GM10248 (cell line): ENCODE measurements around the gene TPSD1.
"Not testable (repeated sequence)": the region's sequence is repeated elsewhere in the genome, so short reads cannot be mapped to it uniquely, and the experiment has no call there.

Source experiments
- CTCF ChIA-PET: fragments of 300-600 bp; sonication (Branson Sonifier 250); formaldehyde crosslinking; extraction: SDS; loops from one replicate; lab custom pipeline; 2021; ENCODE audit warnings: antibody characterized with exemption; lab: Yijun Ruan, JAX
- POLR2A ChIA-PET: fragments of 350-650 bp; sonication (Branson Sonifier 250); formaldehyde crosslinking; extraction: SDS; loops from one replicate; lab custom pipeline; 2020; ENCODE audit warnings: antibody characterized with exemption; lab: Yijun Ruan, JAX
- DNase-seq: peaks from one replicate; pipeline ENCODE4 v3.0.0; 2012; ENCODE audit errors: extremely low spot score
- TF ChIP-seq, protein P1 (sequence below): IDR thresholded peaks from 2 replicates; pipeline ENCODE4 v1.5.1; 2012; ENCODE audit warnings: mild to moderate bottlenecking, low read depth; ENCODE audit errors: extremely low read depth, missing control alignments, control extremely low read depth

Gene TPSD1

DNA sequence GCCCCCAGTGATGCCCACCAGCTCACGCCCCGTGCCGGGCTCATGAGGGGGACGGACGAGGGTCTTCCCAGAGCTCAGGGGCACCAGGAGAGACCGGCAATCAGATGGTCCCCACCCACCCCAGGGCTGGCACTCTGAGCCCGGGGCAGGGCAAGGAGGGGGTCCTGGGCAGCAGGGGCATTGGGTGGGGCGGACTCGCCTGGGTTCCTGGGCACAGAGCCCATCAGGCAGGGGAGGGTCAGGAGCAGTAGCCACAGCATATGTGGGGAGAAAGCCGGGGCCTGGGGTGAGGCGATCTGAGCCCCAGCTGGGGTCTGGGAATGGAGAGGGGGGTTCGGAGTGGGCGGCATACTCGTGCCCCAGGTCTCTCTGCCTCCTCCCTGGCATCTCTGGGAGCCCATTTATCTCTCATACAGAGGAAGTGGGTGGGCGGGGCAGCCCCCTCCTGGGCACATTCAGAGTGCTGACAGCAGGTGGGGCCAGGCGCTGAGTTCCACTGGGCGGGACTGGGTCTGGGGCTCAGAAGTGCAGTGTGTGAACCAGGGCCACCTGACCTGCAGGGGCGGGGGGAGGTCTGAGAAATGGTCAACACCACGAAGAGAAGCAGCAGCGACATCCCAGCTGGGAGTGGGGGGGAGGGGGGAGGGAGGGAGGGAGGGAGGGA is 33.1 kb downstream of the TPSD1 start:
- POLR2A ChIA-PET: no interaction called here
- CTCF ChIA-PET: interaction anchor here (2.8 kb wide), 1 partner anchor 12 kb away, joined by 13 read pairs; no protein-coding TSS in a partner anchor
- TF ChIP-seq, protein P1, sequence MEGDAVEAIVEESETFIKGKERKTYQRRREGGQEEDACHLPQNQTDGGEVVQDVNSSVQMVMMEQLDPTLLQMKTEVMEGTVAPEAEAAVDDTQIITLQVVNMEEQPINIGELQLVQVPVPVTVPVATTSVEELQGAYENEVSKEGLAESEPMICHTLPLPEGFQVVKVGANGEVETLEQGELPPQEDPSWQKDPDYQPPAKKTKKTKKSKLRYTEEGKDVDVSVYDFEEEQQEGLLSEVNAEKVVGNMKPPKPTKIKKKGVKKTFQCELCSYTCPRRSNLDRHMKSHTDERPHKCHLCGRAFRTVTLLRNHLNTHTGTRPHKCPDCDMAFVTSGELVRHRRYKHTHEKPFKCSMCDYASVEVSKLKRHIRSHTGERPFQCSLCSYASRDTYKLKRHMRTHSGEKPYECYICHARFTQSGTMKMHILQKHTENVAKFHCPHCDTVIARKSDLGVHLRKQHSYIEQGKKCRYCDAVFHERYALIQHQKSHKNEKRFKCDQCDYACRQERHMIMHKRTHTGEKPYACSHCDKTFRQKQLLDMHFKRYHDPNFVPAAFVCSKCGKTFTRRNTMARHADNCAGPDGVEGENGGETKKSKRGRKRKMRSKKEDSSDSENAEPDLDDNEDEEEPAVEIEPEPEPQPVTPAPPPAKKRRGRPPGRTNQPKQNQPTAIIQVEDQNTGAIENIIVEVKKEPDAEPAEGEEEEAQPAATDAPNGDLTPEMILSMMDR: no peak
- DNase-seq: no peak

DNA sequence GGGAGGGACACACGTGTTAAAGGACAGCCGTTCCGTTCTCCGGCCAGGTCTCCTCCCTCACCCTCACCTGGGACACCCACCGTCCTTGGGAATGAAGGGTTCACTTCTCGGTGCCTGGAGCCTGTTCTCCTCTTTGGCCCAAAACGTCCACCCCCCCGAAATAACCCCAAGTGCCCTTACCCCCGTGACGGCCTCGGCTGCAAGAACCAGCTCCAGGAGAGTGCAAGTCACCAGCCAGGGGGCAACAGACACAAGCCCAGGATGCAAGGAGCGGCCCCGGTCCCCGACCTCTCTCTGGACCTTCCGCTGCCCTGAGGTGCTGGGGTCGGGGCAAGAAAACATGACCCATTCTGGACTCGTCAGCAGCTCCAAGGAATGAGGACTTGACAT is 33.6 kb downstream of the TPSD1 start:
- ChIA-PET CTCF (interaction anchor here (2.8 kb wide), 1 partner anchor 11 kb away, joined by 13 read pairs; no protein-coding TSS in a partner anchor), POLR2A (interaction anchor here (0.6 to 1.2 kb wide), 2 partner anchors 53 to 322 kb away, joined by 3 to 6 read pairs; partner anchors contain the start of gene IFT140)
- TF ChIP-seq, protein P1: no peak
- no peak for DNase-seq

DNA sequence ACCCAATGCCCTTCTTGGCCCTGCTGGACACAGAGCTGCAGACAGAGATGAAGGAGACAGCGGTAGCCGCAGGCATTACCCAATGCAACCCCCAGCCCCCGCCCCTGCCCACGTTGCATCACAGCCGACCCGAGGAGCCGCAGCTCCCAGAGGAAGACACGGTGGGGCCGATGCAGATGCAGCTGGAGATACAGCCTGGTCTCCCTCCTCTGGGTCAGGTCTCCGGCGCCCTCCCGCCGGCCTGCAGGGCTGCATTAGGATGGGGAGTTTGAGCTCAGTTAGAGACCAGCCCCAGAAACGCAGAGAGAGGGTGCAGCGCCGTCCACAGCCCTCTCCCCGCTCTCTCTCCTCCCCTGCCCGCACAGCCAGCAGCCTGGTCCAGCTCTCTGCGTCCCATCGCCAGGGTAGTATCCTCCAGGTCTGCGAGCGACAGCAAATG is 34.2 kb downstream of the TPSD1 start:
- TF ChIP-seq, protein P1: no peak
- no peak for DNase-seq
- CTCF ChIA-PET: interaction anchor here (2.8 kb wide), 1 partner anchor 10 kb away, joined by 13 read pairs; no protein-coding TSS in a partner anchor
- POLR2A ChIA-PET: interaction anchor here (0.6 to 1.2 kb wide), 2 partner anchors 53 to 322 kb away, joined by 3 to 6 read pairs; partner anchors contain the start of gene IFT140

DNA sequence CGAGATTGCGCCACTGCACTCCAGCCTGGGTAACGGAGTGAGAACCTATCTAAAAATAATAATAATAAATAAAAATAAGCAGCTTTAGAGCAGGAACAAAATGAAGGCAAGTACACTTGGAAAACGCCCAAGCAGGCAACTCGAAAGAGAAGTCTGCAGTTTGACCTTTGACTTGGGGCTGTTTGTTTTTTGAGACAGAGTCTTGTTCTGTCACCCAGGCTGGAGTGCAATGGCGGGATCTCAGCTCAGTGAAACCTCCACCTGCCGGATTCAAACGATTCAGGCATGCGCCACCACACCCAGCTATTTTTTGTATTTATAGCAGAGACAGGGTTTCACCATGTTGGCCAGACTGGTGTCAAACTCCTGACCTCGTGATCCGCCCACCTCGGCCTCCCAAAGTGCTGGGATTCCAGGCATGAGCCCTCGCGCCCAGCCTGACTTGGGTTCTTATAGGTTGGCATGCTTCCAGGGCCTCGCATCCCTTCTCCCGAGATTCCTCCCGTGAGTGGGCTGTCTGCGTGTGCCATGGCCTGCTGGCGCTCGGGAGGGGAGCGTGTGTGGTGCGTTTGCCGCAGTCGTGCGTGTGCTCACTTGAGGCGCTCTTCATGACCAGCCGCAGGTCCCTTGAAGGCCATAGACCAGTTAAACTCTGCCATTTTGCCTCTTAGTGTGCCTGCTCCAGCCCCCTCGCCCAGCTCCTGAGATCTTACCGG is 35.1 kb downstream of the TPSD1 start:
- POLR2A ChIA-PET: no interaction called here
- DNase-seq: no peak
- CTCF ChIA-PET: interaction anchor here (2.8 kb wide), 1 partner anchor 9 kb away, joined by 13 read pairs; no protein-coding TSS in a partner anchor
- TF ChIP-seq, protein P1: no peak

DNA sequence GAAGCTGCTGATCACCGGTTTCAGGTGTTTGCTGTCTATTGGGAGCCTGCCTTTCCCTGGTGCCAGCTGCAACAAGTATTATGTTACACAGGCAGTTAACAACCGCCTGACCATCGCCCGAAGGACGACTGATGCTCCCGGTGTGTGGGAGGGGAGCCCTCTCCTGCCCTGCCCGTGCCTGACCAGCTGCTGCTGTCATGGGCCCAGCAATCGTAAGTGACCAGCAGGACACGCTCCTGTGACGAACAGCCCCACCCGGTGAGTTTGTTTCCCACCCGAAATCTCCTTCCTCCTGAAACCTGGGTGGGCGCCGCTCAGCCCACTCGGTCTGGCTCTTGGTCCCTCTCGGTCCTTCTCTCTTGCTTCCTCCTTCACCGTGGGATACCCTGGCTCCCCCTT is 35.7 kb downstream of the TPSD1 start:
- TF ChIP-seq, protein P1: no peak
- ChIA-PET POLR2A (no interaction called here), CTCF (interaction anchor here (2.8 kb wide), 1 partner anchor 9 kb away, joined by 13 read pairs; no protein-coding TSS in a partner anchor)
- no peak for DNase-seq

DNA sequence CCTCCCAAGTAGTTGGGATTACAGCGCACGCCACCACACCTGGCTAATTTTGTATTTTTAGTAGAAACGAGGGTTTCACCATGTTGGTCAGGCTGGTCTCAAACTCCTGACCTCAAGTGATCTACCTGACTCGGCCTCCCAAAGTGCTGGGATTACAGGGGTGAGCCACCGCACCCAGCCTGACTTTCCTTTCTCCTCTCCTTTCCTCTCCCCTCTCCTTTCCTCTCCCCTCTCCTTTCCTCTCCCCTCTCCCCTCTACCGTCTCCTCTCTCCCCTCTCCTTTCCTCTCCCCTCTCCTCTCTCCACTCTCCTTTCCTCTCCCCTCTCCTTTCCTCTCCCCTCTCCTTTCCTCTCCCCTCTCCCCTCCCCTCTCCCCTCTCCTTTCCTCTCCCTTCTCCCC is 36.3 kb downstream of the TPSD1 start:
- ChIA-PET POLR2A (interaction anchor here (0.6 kb wide), 1 partner anchor 111 kb away, joined by 7 read pairs; no protein-coding TSS in a partner anchor), CTCF (interaction anchor here (1.2 kb wide), 1 partner anchor 9 kb away, joined by 3 read pairs; no protein-coding TSS in a partner anchor)
- DNase-seq: not testable (repeated sequence)

DNA sequence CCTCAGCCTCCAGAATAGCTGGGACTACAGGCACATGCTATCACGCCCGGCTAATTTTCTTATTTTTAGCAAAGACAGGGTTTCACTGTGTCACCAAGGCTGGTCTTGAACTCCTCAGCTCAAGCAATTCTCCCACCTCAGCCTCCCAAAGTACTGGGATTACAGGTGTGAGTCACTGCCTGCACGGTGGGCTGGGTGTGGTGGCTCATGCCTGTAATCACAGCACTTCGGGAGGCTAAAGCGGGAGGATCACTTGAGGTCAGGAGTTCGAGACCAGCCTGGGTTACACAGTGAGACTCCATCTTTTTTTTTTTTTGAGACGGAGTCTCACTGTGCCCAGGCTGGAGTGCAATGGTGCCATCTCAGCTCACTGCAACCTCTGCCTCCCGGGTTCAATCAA is 36.9 kb downstream of the TPSD1 start:
- DNase-seq, POLR2A ChIA-PET: not testable (repeated sequence)
- CTCF ChIA-PET: interaction anchor here (0.9 to 1.2 kb wide), 2 partner anchors 8 to 70 kb away, joined by 3 to 5 read pairs; no protein-coding TSS in a partner anchor
